Measurements from ENCODE around the gene ATG2B. TPM values are rescaled to one million over a fixed set of nuclear protein-coding genes. Genes with fewer than 3 reads are reported as not detected.

ATG2B gene
- total and polyA plus RNA-seq, 2 experiments from 2014 or later: 3.9 to 18.2 TPM

- peak; percentile 73 for TF ChIP-seq CTCF (IDR thresholded peaks at IDR 0.05; ENCODE audit: low read depth, low read length)
- H3K4me1 ChIP-seq (ENCODE audit: low read depth): no peaks in the 10 kb centered on the region
- DNase-seq (ENCODE audit: low read depth in 1 of 2, low spot score in 1 of 2): peak in 1 of 2 donors; percentile 74
- H3K4me3 ChIP-seq: no peak overlapping the region
- H3K27ac ChIP-seq: no peak overlapping the region
- no peaks in the 10 kb centered on the region for H3K27me3 ChIP-seq
- no peaks in the 10 kb centered on the region for H3K9me3 ChIP-seq (ENCODE audit: low read depth)
- no peaks in the 10 kb centered on the region for H3K36me3 ChIP-seq
Measured at GRCh38 chr14:96264853-96265252, 98.3 kb downstream of the ATG2B start.

GRCh38 chr14:96264200-96264553 is 99.0 kb downstream of the ATG2B start:
- no peak for TF ChIP-seq CTCF (IDR thresholded peaks at IDR 0.05; ENCODE audit: low read depth, low read length)
- H3K27ac ChIP-seq: no peak overlapping the region
- H3K36me3 ChIP-seq: no peaks in the 10 kb centered on the region
- no peaks in the 10 kb centered on the region for H3K4me1 ChIP-seq (ENCODE audit: low read depth)
- peaks cover 3% of the 10 kb centered on the region for H3K9me3 ChIP-seq (ENCODE audit: low read depth)
- H3K4me3 ChIP-seq: no peak overlapping the region
- no peaks in the 10 kb centered on the region for H3K27me3 ChIP-seq
- no peak for DNase-seq (ENCODE audit: low read depth in 1 of 2, low spot score in 1 of 2)

GRCh38 chr14:96263347-96264199 is 99.6 kb downstream of the ATG2B start:
- DNase-seq (ENCODE audit: low read depth in 1 of 2, low spot score in 1 of 2): peak in 1 of 2 donors; percentile 59
- H3K4me1 ChIP-seq (ENCODE audit: low read depth): no peaks in the 10 kb centered on the region

GRCh38 chr14:96261772-96262655 is 101.1 kb downstream of the ATG2B start:
- Histone ChIP-seq H3K27me3 (no peaks in the 10 kb centered on the region), H3K27ac (no peak overlapping the region), H3K4me3 (no peak overlapping the region), H3K4me1 (ENCODE audit: low read depth) (no peaks in the 10 kb centered on the region), H3K9me3 (ENCODE audit: low read depth) (peaks cover 3% of the 10 kb centered on the region), H3K36me3 (no peaks in the 10 kb centered on the region)
- TF ChIP-seq CTCF (IDR thresholded peaks at IDR 0.05; ENCODE audit: low read depth, low read length): no peak
- DNase-seq (ENCODE audit: low read depth in 1 of 2, low spot score in 1 of 2): no peak

More at GRCh38 chr14:96263347-96264199, 99.6 kb downstream of the ATG2B start:
- Histone ChIP-seq H3K27ac (no peak overlapping the region), H3K27me3 (no peaks in the 10 kb centered on the region), H3K36me3 (no peaks in the 10 kb centered on the region), H3K9me3 (ENCODE audit: low read depth) (peaks cover 3% of the 10 kb centered on the region), H3K4me3 (no peak overlapping the region)
- no peak for TF ChIP-seq CTCF (IDR thresholded peaks at IDR 0.05; ENCODE audit: low read depth, low read length)

- Histone ChIP-seq H3K36me3 (no peaks in the 10 kb centered on the region), H3K9me3 (ENCODE audit: low read depth) (peaks cover 3% of the 10 kb centered on the region), H3K27me3 (no peaks in the 10 kb centered on the region), H3K4me1 (ENCODE audit: low read depth) (no peaks in the 10 kb centered on the region), H3K4me3 (no peak overlapping the region), H3K27ac (no peak overlapping the region)
- TF ChIP-seq CTCF (IDR thresholded peaks at IDR 0.05; ENCODE audit: low read depth, low read length): no peak
- no peak for DNase-seq (ENCODE audit: low read depth in 1 of 2, low spot score in 1 of 2)
Measured at GRCh38 chr14:96261053-96261452, 102.1 kb downstream of the ATG2B start.
